Spleen (tissue), 7 donors: ENCODE data around the gene ARL5B.

ENCODE experiments used
- CTCF ChIP-seq, 11 experiments: fragments of 200-600 bp in 7 of 11; fragments of 450-650 bp in 4 of 11; sonication (generic) in 4 of 11; IDR thresholded peaks in 8 of 11; conservative IDR thresholded peaks in 3 of 11; 1 replicate in 7 of 11; 2 replicates in 4 of 11; pipeline versions ENCODE4 v1.4.0 to v1.8.0; 2016 to 2021; ENCODE audit warnings: antibody characterized with exemption in 11 of 11, inconsistent platforms in 4 of 11, mild to moderate bottlenecking in 1 of 11
- POLR2AphosphoS5 ChIP-seq, 3 donors: sonication (generic); formaldehyde crosslinking; IDR thresholded peaks; one replicate each; pipeline ENCODE4 v1.5.1; 2017; ENCODE audit warnings: antibody characterized with exemption in 3 of 3
- donor health status: DM: no; HTN: no; CAD: no; lungs with moderate emphysema.
- donor health status: DM: no; HTN: no; CAD: no.
- donor health status: DM: no; HTN: no; CAD: no.

- TF ChIP-seq CTCF (IDR thresholded peaks at IDR 0.05 in 8 of 11, conservative IDR thresholded peaks at IDR 0.05 in 3 of 11) = no peak
- TF ChIP-seq POLR2AphosphoS5 (IDR thresholded peaks at IDR 0.05) = no peak
Observed at GRCh38 chr10:18660816-18661431, 1.7 kb downstream of the ARL5B start.
